ENCODE measurements around the gene P2RY2. TPM values are rescaled to one million over a fixed set of nuclear protein-coding genes. Genes with fewer than 3 reads are reported as not detected.

The P2RY2 gene
- polyA plus RNA-seq, 1 experiment, result not detected

DNA sequence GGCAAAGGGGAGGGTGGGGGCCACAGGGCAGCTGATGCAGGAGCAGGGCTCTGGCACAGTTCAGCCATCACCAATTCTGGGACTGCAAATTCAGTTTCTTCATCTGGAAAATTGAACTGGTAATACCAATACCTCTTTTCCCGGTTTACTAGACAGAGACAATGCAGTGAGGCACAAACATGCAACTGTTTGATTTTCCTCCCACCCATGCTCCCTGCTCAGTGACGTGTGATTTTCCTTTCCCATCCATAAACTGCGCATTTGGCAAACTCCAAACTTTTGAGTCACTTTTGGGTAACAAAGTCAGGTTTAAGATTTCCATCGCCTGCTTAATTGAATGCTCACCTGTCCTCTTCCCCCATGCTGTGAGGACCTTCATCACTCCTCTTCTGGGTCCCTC lies 23.2 kb downstream of the P2RY2 start:
- TF ChIP-seq, protein P1, sequence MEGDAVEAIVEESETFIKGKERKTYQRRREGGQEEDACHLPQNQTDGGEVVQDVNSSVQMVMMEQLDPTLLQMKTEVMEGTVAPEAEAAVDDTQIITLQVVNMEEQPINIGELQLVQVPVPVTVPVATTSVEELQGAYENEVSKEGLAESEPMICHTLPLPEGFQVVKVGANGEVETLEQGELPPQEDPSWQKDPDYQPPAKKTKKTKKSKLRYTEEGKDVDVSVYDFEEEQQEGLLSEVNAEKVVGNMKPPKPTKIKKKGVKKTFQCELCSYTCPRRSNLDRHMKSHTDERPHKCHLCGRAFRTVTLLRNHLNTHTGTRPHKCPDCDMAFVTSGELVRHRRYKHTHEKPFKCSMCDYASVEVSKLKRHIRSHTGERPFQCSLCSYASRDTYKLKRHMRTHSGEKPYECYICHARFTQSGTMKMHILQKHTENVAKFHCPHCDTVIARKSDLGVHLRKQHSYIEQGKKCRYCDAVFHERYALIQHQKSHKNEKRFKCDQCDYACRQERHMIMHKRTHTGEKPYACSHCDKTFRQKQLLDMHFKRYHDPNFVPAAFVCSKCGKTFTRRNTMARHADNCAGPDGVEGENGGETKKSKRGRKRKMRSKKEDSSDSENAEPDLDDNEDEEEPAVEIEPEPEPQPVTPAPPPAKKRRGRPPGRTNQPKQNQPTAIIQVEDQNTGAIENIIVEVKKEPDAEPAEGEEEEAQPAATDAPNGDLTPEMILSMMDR (IDR thresholded peaks at IDR 0.05; ENCODE audit: low read depth, low read length), result no peak
- Histone ChIP-seq H3K9me3 (ENCODE audit: control insufficient read depth, insufficient read depth, low read length) (no peaks in the 10 kb centered on the region), H3K27ac (ENCODE audit: low read depth, low read length) (no peak overlapping the region), H3K27me3 (ENCODE audit: control insufficient read depth, insufficient read depth, low read length) (no peaks in the 10 kb centered on the region), H3K4me3 (ENCODE audit: low read depth, low read length) (no peak overlapping the region)
- DNase-seq (ENCODE audit: low read depth, low spot score), result no peak
- ChIA-PET CTCF (interaction anchor here (1.8 kb wide), 1 partner anchor 64 kb away, joined by 11 read pairs; no protein-coding TSS in a partner anchor), POLR2A (no interaction called here)

DNA sequence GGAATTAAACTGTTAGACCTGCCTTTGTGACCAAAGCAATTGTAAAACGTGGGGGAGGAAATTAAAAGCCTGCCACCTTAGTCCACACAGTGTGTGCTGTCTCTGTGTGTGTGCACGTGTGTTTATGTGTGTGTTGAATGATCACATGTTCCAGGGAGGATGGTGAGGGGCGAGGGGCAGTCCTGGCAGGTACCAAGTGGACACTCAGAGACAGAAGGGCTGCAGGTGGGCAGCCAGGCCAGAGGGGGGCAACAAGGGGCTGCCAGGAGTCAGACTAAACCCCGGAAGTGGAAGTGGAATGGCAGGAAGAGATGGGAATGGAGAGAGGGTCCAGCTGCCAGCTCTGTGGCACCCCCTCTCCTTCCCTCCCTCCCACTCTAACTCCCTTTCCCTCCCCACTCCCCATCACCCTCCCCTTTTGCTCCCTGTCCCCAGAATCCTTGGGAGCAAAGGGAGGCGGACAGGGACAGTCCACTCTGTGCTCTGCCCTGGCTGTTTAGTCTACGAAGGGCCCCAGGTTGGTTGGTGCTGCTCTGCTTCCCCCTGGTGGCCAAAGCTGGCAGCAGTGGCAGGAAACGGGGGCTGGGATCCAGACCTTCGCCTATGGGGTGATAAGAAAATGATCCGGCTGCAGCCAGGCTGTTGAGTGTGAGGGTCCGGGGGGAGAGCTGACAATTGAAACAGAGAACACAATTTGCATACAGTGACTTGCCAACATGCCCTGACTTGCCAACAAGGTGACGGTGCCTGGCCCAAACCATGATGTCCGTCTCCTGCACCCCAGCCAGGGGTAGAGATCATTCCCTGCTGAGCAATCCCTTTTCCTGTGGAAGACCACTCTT lies 24.4 kb downstream of the P2RY2 start:
- peak; percentile 26 for DNase-seq (ENCODE audit: low read depth, low spot score)
- Histone ChIP-seq H3K9me3 (ENCODE audit: control insufficient read depth, insufficient read depth, low read length) (no peaks in the 10 kb centered on the region), H3K27me3 (ENCODE audit: control insufficient read depth, insufficient read depth, low read length) (no peaks in the 10 kb centered on the region), H3K4me3 (ENCODE audit: low read depth, low read length) (peak overlapping the region; percentile 7; the same call in 1 of the 2 replicates), H3K27ac (ENCODE audit: low read depth, low read length) (no peak overlapping the region)
- ChIA-PET POLR2A (interaction anchor here (1.0 kb wide), 1 partner anchor 9 kb away, joined by 5 read pairs; no protein-coding TSS in a partner anchor), CTCF (interaction anchor here (0.6 to 3.2 kb wide), 32 partner anchors 9 to 557 kb away, joined by 3 to 24 read pairs (median 4); partner anchors contain the start of gene STARD10)
- TF ChIP-seq, protein P1 (IDR thresholded peaks at IDR 0.05; ENCODE audit: low read depth, low read length), result peak; percentile 97

DNA sequence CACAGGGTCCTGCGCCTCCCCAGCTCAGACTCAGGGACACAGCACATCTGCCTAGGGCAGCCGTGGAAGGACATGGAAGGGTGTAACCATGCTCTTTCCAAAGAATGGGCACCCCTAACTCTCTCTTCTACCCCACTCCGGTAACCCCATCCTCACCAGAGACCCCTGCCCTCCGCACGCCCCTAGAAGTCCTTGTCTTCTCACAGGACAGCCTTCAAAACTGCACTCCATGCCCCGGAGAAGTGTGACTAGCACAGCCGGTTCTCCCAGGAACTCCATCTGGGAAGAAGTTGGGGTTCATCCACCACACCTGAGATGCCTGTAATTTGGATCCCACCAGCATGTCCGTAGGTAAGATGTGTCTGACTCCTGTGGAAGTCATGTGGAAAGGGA lies 25.0 kb downstream of the P2RY2 start:
- CTCF ChIA-PET, result interaction anchor here (0.6 to 3.2 kb wide), 30 partner anchors 10 to 558 kb away, joined by 3 to 24 read pairs (median 4); partner anchors contain the start of gene STARD10
- POLR2A ChIA-PET, result interaction anchor here (1.0 kb wide), 1 partner anchor 9 kb away, joined by 5 read pairs; no protein-coding TSS in a partner anchor
- Histone ChIP-seq H3K9me3 (ENCODE audit: control insufficient read depth, insufficient read depth, low read length) (no peaks in the 10 kb centered on the region), H3K27ac (ENCODE audit: low read depth, low read length) (no peak overlapping the region), H3K27me3 (ENCODE audit: control insufficient read depth, insufficient read depth, low read length) (no peaks in the 10 kb centered on the region), H3K4me3 (ENCODE audit: low read depth, low read length) (no peak overlapping the region)
- TF ChIP-seq, protein P1 (IDR thresholded peaks at IDR 0.05; ENCODE audit: low read depth, low read length), result no peak
- DNase-seq (ENCODE audit: low read depth, low spot score), result no peak

DNA sequence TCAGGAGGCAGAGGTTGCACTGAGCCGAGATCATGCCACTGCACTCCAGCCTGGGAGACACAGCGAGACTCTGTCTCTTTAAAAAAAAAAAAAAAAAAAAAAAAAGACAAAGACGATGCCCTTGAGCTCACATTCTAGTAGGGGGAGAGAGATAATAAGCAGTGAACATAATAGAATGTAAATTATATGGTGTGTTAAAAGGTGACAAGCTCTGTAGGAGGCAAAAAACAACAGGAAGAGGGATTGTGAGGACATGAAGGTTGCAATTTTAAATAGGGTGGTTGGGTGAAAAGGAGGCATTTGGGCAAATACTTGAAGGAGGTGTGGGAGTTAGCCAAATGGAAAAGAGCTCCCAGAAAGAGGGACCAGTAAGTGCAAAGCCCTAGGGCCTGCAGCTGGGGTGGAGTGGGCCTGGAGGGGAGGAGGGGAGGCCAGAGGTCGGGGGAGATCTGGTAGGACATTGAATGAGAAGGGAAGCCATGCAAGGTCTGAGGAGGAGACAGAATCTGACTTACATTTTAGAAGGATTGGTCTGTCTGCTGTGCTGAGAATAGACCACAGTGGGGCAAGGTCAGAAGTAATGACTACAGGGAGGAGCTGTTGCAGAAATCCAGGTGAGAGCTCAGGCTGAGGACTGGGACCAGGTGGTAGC lies 26.6 kb downstream of the P2RY2 start:
- POLR2A ChIA-PET, result no interaction called here
- TF ChIP-seq, protein P1 (IDR thresholded peaks at IDR 0.05; ENCODE audit: low read depth, low read length), result no peak
- no peaks in the 10 kb centered on the region for H3K27me3 ChIP-seq (ENCODE audit: control insufficient read depth, insufficient read depth, low read length)
- H3K27ac ChIP-seq (ENCODE audit: low read depth, low read length), result no peak overlapping the region
- no peak overlapping the region for H3K4me3 ChIP-seq (ENCODE audit: low read depth, low read length)
- CTCF ChIA-PET, result interaction anchor here (0.6 to 3.2 kb wide), 15 partner anchors 11 to 577 kb away, joined by 3 to 24 read pairs (median 4); no protein-coding TSS in a partner anchor
- no peaks in the 10 kb centered on the region for H3K9me3 ChIP-seq (ENCODE audit: control insufficient read depth, insufficient read depth, low read length)
- no peak for DNase-seq (ENCODE audit: low read depth, low spot score)
